CD4-positive, CD25-positive, alpha-beta regulatory T cell (primary cell): ENCODE results near the gene ERLIN1. TPM values are rescaled to one million over a fixed set of nuclear protein-coding genes. Genes with fewer than 3 reads are reported as not detected.

Experiments used
- ATAC-seq, 2 donors: fragments of 150-1000 bp; cut with Tn5 transposase; one replicate each; pipeline ENCODE4 v1.10.0; 2021; ENCODE audit warnings: low read depth in 2 of 2, moderate number of reproducible peaks in 2 of 2, moderate library complexity in 1 of 2
- DNase-seq, 3 donors: peaks; one replicate each; pipeline versions ENCODE4 v3.0.0 to v3.0.0-alpha.2; 2012 to 2022; ENCODE audit warnings: mixed read lengths in 1 of 3
- H3K27ac ChIP-seq: one replicate; pipeline ENCODE4 v1.7.0; 2013; ENCODE audit warnings: mild to moderate bottlenecking, low read length; ENCODE audit not compliant: insufficient read depth, poor library complexity, severe bottlenecking
- H3K27me3 ChIP-seq: one replicate; pipeline ENCODE4 v1.7.0; 2013; ENCODE audit warnings: low read length; ENCODE audit not compliant: control insufficient read depth, insufficient read depth
- H3K36me3 ChIP-seq: one replicate; pipeline ENCODE4 v1.7.0; 2013; ENCODE audit warnings: mild to moderate bottlenecking, low read length, moderate library complexity; ENCODE audit not compliant: control insufficient read depth, insufficient read depth
- H3K4me1 ChIP-seq: 2 replicates; pipeline ENCODE4 v1.7.0; 2013; ENCODE audit warnings: mild to moderate bottlenecking, low read length; ENCODE audit not compliant: insufficient read depth, control insufficient read depth, poor library complexity, severe bottlenecking
- H3K4me3 ChIP-seq: one replicate; pipeline ENCODE4 v1.7.0; 2013; ENCODE audit warnings: low read depth, mild to moderate bottlenecking, low read length, moderate library complexity
- H3K9me3 ChIP-seq, 2 experiments: 1 replicate in 1 of 2; 2 replicates in 1 of 2; pipeline ENCODE4 v1.7.0; 2013; ENCODE audit warnings: low read length in 2 of 2, mild to moderate bottlenecking in 1 of 2, moderate library complexity in 1 of 2; ENCODE audit not compliant: control insufficient read depth in 2 of 2
- H3K27ac Mint-ChIP-seq, 3 donors: one replicate each; pipeline ENCODE4 v1.8.0; 2020 to 2022; ENCODE audit warnings: mild to moderate bottlenecking in 3 of 3, mixed read lengths in 3 of 3, moderate library complexity in 2 of 3
- H3K27me3 Mint-ChIP-seq: one replicate; pipeline ENCODE4 v1.8.0; 2022; ENCODE audit warnings: mild to moderate bottlenecking, mixed read lengths
- H3K36me3 Mint-ChIP-seq: one replicate; pipeline ENCODE4 v1.8.0; 2020; ENCODE audit warnings: mixed read lengths
- H3K4me1 Mint-ChIP-seq, 4 donors: one replicate each; pipeline ENCODE4 v1.8.0; 2020 to 2022; ENCODE audit warnings: mixed read lengths in 4 of 4, mild to moderate bottlenecking in 1 of 4
- H3K4me3 Mint-ChIP-seq, 4 donors: one replicate each; pipeline ENCODE4 v1.8.0; 2020 to 2022; ENCODE audit warnings: mild to moderate bottlenecking in 4 of 4, mixed read lengths in 4 of 4, moderate library complexity in 3 of 4
- H3K9me3 Mint-ChIP-seq, 7 donors: one replicate each; pipeline ENCODE4 v1.8.0; 2020 to 2022; ENCODE audit warnings: mixed read lengths in 7 of 7, mild to moderate bottlenecking in 3 of 7, moderate library complexity in 2 of 7
- polyA plus RNA-seq, 4 donors: library from polyadenylated mRNA; unstranded; fragments of 300-500 nt; fragmentation: Illumina TruSeq; gene quantifications; one replicate each; pipeline ENCODE4 v1.2.3, GENCODE V29; 2021
- total RNA-seq: library from RNA; stranded (reverse); gene quantifications from one replicate; pipeline ENCODE4 v1.2.3, GENCODE V29; 2022

The ERLIN1 gene
- total and polyA plus RNA-seq, 5 donors from 2014 or later: 5.4 to 14.4 (median 10.6) TPM

- no peak for DNase-seq
- peaks cover 27 to 55% (median 42%) of the 10 kb centered on the region in 4 donors for H3K4me1 Mint-ChIP-seq
- no peaks in the 10 kb centered on the region for H3K27me3 Mint-ChIP-seq
- H3K4me1 ChIP-seq: peaks cover 14% of the 10 kb centered on the region
- peaks cover 46% of the 10 kb centered on the region for H3K36me3 ChIP-seq
- H3K9me3 ChIP-seq: no peaks in the 10 kb centered on the region
- H3K36me3 Mint-ChIP-seq: peaks cover 44% of the 10 kb centered on the region
- no peak for ATAC-seq
- no peak overlapping the region for H3K27ac Mint-ChIP-seq
- H3K4me3 ChIP-seq: no peak overlapping the region
- H3K9me3 Mint-ChIP-seq: peaks cover 0 to 3% (median 0%) of the 10 kb centered on the region in 7 donors
- no peak overlapping the region for H3K4me3 Mint-ChIP-seq
- H3K27ac ChIP-seq: no peak overlapping the region
- no peaks in the 10 kb centered on the region for H3K27me3 ChIP-seq
Measured at GRCh38 chr10:100172349-100172748, 13.5 kb downstream of the ERLIN1 start.

- ATAC-seq (no peak), DNase-seq (no peak)
- Mint-ChIP-seq H3K36me3 (peaks cover 29% of the 10 kb centered on the region), H3K27me3 (no peaks in the 10 kb centered on the region), H3K4me3 (peak overlapping the region; percentile 14 to 95 (median 66)), H3K27ac (peak overlapping the region; percentile 73 to 95 (median 74)), H3K9me3 (peaks cover 0 to 3% (median 0%) of the 10 kb centered on the region in 7 donors), H3K4me1 (peaks cover 31 to 49% (median 40%) of the 10 kb centered on the region in 4 donors)
- Histone ChIP-seq H3K4me3 (peak overlapping the region; percentile 82), H3K9me3 (no peaks in the 10 kb centered on the region), H3K27me3 (no peaks in the 10 kb centered on the region), H3K36me3 (peaks cover 21% of the 10 kb centered on the region), H3K4me1 (peaks cover 19% of the 10 kb centered on the region), H3K27ac (peak overlapping the region; percentile 63)
Measured at GRCh38 chr10:100168313-100168643, 17.6 kb downstream of the ERLIN1 start.

GRCh38 chr10:100167553-100168312 lies 18.1 kb downstream of the ERLIN1 start:
- peak overlapping the region; percentile 82 for H3K4me3 ChIP-seq
- DNase-seq: peak in 1 of 3 donors; percentile 47
- Mint-ChIP-seq H3K4me1 (peaks cover 32 to 49% (median 43%) of the 10 kb centered on the region in 4 donors), H3K36me3 (peaks cover 28% of the 10 kb centered on the region), H3K9me3 (peaks cover 0 to 3% (median 0%) of the 10 kb centered on the region in 7 donors), H3K4me3 (peak overlapping the region; percentile 14 to 95 (median 66)), H3K27ac (peak overlapping the region; percentile 73 to 95 (median 74)), H3K27me3 (no peaks in the 10 kb centered on the region)
- H3K27ac ChIP-seq: peak overlapping the region; percentile 63
- no peaks in the 10 kb centered on the region for H3K27me3 ChIP-seq
- ATAC-seq: no peak
- peaks cover 20% of the 10 kb centered on the region for H3K36me3 ChIP-seq
- no peaks in the 10 kb centered on the region for H3K9me3 ChIP-seq
- peaks cover 19% of the 10 kb centered on the region for H3K4me1 ChIP-seq

- Histone ChIP-seq H3K27ac (no peak overlapping the region), H3K4me3 (no peak overlapping the region), H3K27me3 (no peaks in the 10 kb centered on the region), H3K4me1 (peaks cover 17% of the 10 kb centered on the region), H3K9me3 (no peaks in the 10 kb centered on the region), H3K36me3 (peaks cover 16% of the 10 kb centered on the region)
- peak overlapping the region in 1 of 3 donors; percentile 28 for H3K27ac Mint-ChIP-seq
- H3K9me3 Mint-ChIP-seq: no peaks in the 10 kb centered on the region
- no peak overlapping the region for H3K4me3 Mint-ChIP-seq
- peaks cover 25 to 35% (median 32%) of the 10 kb centered on the region in 4 donors for H3K4me1 Mint-ChIP-seq
- H3K36me3 Mint-ChIP-seq: peaks cover 25% of the 10 kb centered on the region
- DNase-seq (no peak), ATAC-seq (no peak)
- no peaks in the 10 kb centered on the region for H3K27me3 Mint-ChIP-seq
Measured at GRCh38 chr10:100163704-100164621, 21.9 kb downstream of the ERLIN1 start.

- no peak overlapping the region for H3K27ac ChIP-seq
- Mint-ChIP-seq H3K9me3 (no peaks in the 10 kb centered on the region), H3K4me1 (peaks cover 23 to 33% (median 27%) of the 10 kb centered on the region in 4 donors), H3K4me3 (no peak overlapping the region), H3K27me3 (no peaks in the 10 kb centered on the region), H3K36me3 (peaks cover 34% of the 10 kb centered on the region), H3K27ac (peak overlapping the region in 1 of 3 donors; percentile 5)
- DNase-seq (no peak), ATAC-seq (no peak)
- no peaks in the 10 kb centered on the region for H3K27me3 ChIP-seq
- no peaks in the 10 kb centered on the region for H3K9me3 ChIP-seq
- no peak overlapping the region for H3K4me3 ChIP-seq
- H3K4me1 ChIP-seq: peaks cover 8% of the 10 kb centered on the region
- peaks cover 20% of the 10 kb centered on the region for H3K36me3 ChIP-seq
Measured at GRCh38 chr10:100162696-100163095, 23.1 kb downstream of the ERLIN1 start.

GRCh38 chr10:100158044-100158805 lies 27.6 kb downstream of the ERLIN1 start:
- Mint-ChIP-seq H3K9me3 (no peaks in the 10 kb centered on the region), H3K27me3 (no peaks in the 10 kb centered on the region), H3K4me1 (peaks cover 8 to 20% (median 14%) of the 10 kb centered on the region in 4 donors), H3K36me3 (peaks cover 45% of the 10 kb centered on the region), H3K4me3 (no peak overlapping the region), H3K27ac (no peak overlapping the region)
- no peak overlapping the region for H3K27ac ChIP-seq
- H3K4me1 ChIP-seq: no peaks in the 10 kb centered on the region
- no peak for DNase-seq
- H3K27me3 ChIP-seq: no peaks in the 10 kb centered on the region
- ATAC-seq: no peak
- no peak overlapping the region for H3K4me3 ChIP-seq
- peaks cover 49% of the 10 kb centered on the region for H3K36me3 ChIP-seq
- H3K9me3 ChIP-seq: no peaks in the 10 kb centered on the region

GRCh38 chr10:100157156-100157555 lies 28.7 kb downstream of the ERLIN1 start:
- H3K27ac ChIP-seq: no peak overlapping the region

More at GRCh38 chr10:100157156-100157555, 28.7 kb downstream of the ERLIN1 start:
- H3K4me3 Mint-ChIP-seq: no peak overlapping the region
- H3K36me3 Mint-ChIP-seq: peaks cover 45% of the 10 kb centered on the region
- H3K9me3 Mint-ChIP-seq: no peaks in the 10 kb centered on the region
- H3K4me1 Mint-ChIP-seq: peaks cover 8 to 16% (median 10%) of the 10 kb centered on the region in 4 donors
- H3K4me3 ChIP-seq: no peak overlapping the region
- H3K36me3 ChIP-seq: peaks cover 55% of the 10 kb centered on the region
- no peaks in the 10 kb centered on the region for H3K27me3 ChIP-seq
- peak overlapping the region in 1 of 3 donors; percentile 68 for H3K27ac Mint-ChIP-seq
- no peak for ATAC-seq
- no peak for DNase-seq
- no peaks in the 10 kb centered on the region for H3K4me1 ChIP-seq
- no peaks in the 10 kb centered on the region for H3K27me3 Mint-ChIP-seq
- no peaks in the 10 kb centered on the region for H3K9me3 ChIP-seq
